Measurements from ENCODE around the gene FOSL1.

GRCh38 chr11:65864706-65865471 lies 35.3 kb downstream of the FOSL1 start:
- TF ChIP-seq, protein P1, sequence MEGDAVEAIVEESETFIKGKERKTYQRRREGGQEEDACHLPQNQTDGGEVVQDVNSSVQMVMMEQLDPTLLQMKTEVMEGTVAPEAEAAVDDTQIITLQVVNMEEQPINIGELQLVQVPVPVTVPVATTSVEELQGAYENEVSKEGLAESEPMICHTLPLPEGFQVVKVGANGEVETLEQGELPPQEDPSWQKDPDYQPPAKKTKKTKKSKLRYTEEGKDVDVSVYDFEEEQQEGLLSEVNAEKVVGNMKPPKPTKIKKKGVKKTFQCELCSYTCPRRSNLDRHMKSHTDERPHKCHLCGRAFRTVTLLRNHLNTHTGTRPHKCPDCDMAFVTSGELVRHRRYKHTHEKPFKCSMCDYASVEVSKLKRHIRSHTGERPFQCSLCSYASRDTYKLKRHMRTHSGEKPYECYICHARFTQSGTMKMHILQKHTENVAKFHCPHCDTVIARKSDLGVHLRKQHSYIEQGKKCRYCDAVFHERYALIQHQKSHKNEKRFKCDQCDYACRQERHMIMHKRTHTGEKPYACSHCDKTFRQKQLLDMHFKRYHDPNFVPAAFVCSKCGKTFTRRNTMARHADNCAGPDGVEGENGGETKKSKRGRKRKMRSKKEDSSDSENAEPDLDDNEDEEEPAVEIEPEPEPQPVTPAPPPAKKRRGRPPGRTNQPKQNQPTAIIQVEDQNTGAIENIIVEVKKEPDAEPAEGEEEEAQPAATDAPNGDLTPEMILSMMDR (IDR thresholded peaks at IDR 0.05; ENCODE audit: low read depth, low read length), result no peak
- no peak for TF ChIP-seq POLR2A (IDR thresholded peaks at IDR 0.05; ENCODE audit: extremely low read depth, insufficient read length)
- no peak for TF ChIP-seq MYC (IDR thresholded peaks at IDR 0.05; ENCODE audit: low read depth, low read length)
- TF ChIP-seq MAX (IDR thresholded peaks at IDR 0.05; ENCODE audit: low read depth, low read length), result no peak
